ENCODE measurements around the gene RNFT2. TPM values are rescaled to one million over a fixed set of nuclear protein-coding genes. Genes with fewer than 3 reads are reported as not detected.

RNFT2 gene
- total RNA-seq, 2 experiments from 2014 or later: 11.8 to 11.9 TPM

- peaks cover 14% of the 10 kb centered on the region for H3K27me3 Mint-ChIP-seq (ENCODE audit: low read depth)
- ATAC-seq (no peak), DNase-seq (no peak)
- peaks cover 9% of the 10 kb centered on the region for H3K4me1 Mint-ChIP-seq (ENCODE audit: low read depth)
- CTCF ChIA-PET: interaction anchor here (1.8 kb wide), 1 partner anchor 9 kb away, joined by 7 read pairs; no protein-coding TSS in a partner anchor
- H3K9me3 Mint-ChIP-seq (ENCODE audit: insufficient read depth): no peaks in the 10 kb centered on the region
- POLR2A ChIA-PET: no interaction called here
- H3K36me3 Mint-ChIP-seq (ENCODE audit: low read depth): peaks cover 26% of the 10 kb centered on the region
- no peak overlapping the region for H3K27ac Mint-ChIP-seq
- H3K4me3 Mint-ChIP-seq: no peak overlapping the region
These were observed 25.4 kb upstream of the RNFT2 start for GRCh38 chr12:116712458-116713303.

GRCh38 chr12:116713527-116713926, 24.6 kb upstream of the RNFT2 start:
- Mint-ChIP-seq H3K9me3 (ENCODE audit: insufficient read depth) (no peaks in the 10 kb centered on the region), H3K36me3 (ENCODE audit: low read depth) (peaks cover 28% of the 10 kb centered on the region), H3K4me1 (ENCODE audit: low read depth) (peaks cover 8% of the 10 kb centered on the region), H3K4me3 (no peak overlapping the region), H3K27ac (no peak overlapping the region), H3K27me3 (ENCODE audit: low read depth) (peaks cover 13% of the 10 kb centered on the region)
- ATAC-seq: no peak
- POLR2A ChIA-PET: no interaction called here
- CTCF ChIA-PET: interaction anchor here (1.8 kb wide), 1 partner anchor 10 kb away, joined by 7 read pairs; no protein-coding TSS in a partner anchor
- DNase-seq: no peak

- Mint-ChIP-seq H3K36me3 (ENCODE audit: low read depth) (peaks cover 29% of the 10 kb centered on the region), H3K27ac (no peak overlapping the region), H3K9me3 (ENCODE audit: insufficient read depth) (no peaks in the 10 kb centered on the region), H3K4me1 (ENCODE audit: low read depth) (peaks cover 2% of the 10 kb centered on the region), H3K27me3 (ENCODE audit: low read depth) (peaks cover 6% of the 10 kb centered on the region), H3K4me3 (no peak overlapping the region)
- ChIA-PET POLR2A (no interaction called here), CTCF (interaction anchor here (1.8 kb wide), 1 partner anchor 10 kb away, joined by 7 read pairs; no protein-coding TSS in a partner anchor)
- ATAC-seq: no peak
- no peak for DNase-seq
These were observed 23.9 kb upstream of the RNFT2 start for GRCh38 chr12:116714175-116714574.

GRCh38 chr12:116717466-116718437, 20.4 kb upstream of the RNFT2 start:
- ChIA-PET POLR2A (no interaction called here), CTCF (interaction anchor here (1.8 to 2.9 kb wide), 2 partner anchors 9 to 14 kb away, joined by 5 to 29 read pairs; no protein-coding TSS in a partner anchor)
- ATAC-seq (no peak), DNase-seq (no peak)
- Mint-ChIP-seq H3K27ac (no peak overlapping the region), H3K36me3 (ENCODE audit: low read depth) (peaks cover 46% of the 10 kb centered on the region), H3K27me3 (ENCODE audit: low read depth) (no peaks in the 10 kb centered on the region), H3K4me1 (ENCODE audit: low read depth) (peaks cover 4% of the 10 kb centered on the region), H3K9me3 (ENCODE audit: insufficient read depth) (no peaks in the 10 kb centered on the region), H3K4me3 (no peak overlapping the region)

- Mint-ChIP-seq H3K27me3 (ENCODE audit: low read depth) (no peaks in the 10 kb centered on the region), H3K9me3 (ENCODE audit: insufficient read depth) (no peaks in the 10 kb centered on the region), H3K27ac (no peak overlapping the region), H3K36me3 (ENCODE audit: low read depth) (peaks cover 45% of the 10 kb centered on the region), H3K4me1 (ENCODE audit: low read depth) (peaks cover 4% of the 10 kb centered on the region), H3K4me3 (no peak overlapping the region)
- ATAC-seq (no peak), DNase-seq (no peak)
- POLR2A ChIA-PET: no interaction called here
- CTCF ChIA-PET: interaction anchor here (0.8 to 2.9 kb wide), 3 partner anchors 10 to 161 kb away, joined by 3 to 29 read pairs (median 5); no protein-coding TSS in a partner anchor
These were observed 19.3 kb upstream of the RNFT2 start for GRCh38 chr12:116718655-116719454.

- ATAC-seq: no peak
- ChIA-PET POLR2A (no interaction called here), CTCF (interaction anchor here (0.8 to 2.9 kb wide), 2 partner anchors 11 to 160 kb away, joined by 3 to 29 read pairs; no protein-coding TSS in a partner anchor)
- Mint-ChIP-seq H3K36me3 (ENCODE audit: low read depth) (peaks cover 45% of the 10 kb centered on the region), H3K27me3 (ENCODE audit: low read depth) (no peaks in the 10 kb centered on the region), H3K4me1 (ENCODE audit: low read depth) (peaks cover 4% of the 10 kb centered on the region), H3K27ac (no peak overlapping the region), H3K4me3 (no peak overlapping the region), H3K9me3 (ENCODE audit: insufficient read depth) (no peaks in the 10 kb centered on the region)
- no peak for DNase-seq
These were observed 18.2 kb upstream of the RNFT2 start for GRCh38 chr12:116719731-116720528.

GRCh38 chr12:116722245-116722644, 15.9 kb upstream of the RNFT2 start:
- POLR2A ChIA-PET: no interaction called here
- CTCF ChIA-PET: interaction anchor here (0.7 to 3.6 kb wide), 3 partner anchors 13 to 237 kb away, joined by 4 to 21 read pairs (median 12); no protein-coding TSS in a partner anchor
- Mint-ChIP-seq H3K27ac (no peak overlapping the region), H3K4me3 (no peak overlapping the region), H3K4me1 (ENCODE audit: low read depth) (peaks cover 4% of the 10 kb centered on the region), H3K27me3 (ENCODE audit: low read depth) (no peaks in the 10 kb centered on the region), H3K36me3 (ENCODE audit: low read depth) (peaks cover 31% of the 10 kb centered on the region), H3K9me3 (ENCODE audit: insufficient read depth) (no peaks in the 10 kb centered on the region)
- ATAC-seq (no peak), DNase-seq (no peak)

GRCh38 chr12:116726694-116727093, 11.4 kb upstream of the RNFT2 start:
- ATAC-seq: no peak
- ChIA-PET CTCF (interaction anchor here (2.0 to 2.5 kb wide), 2 partner anchors 17 to 23 kb away, joined by 5 to 14 read pairs; no protein-coding TSS in a partner anchor), POLR2A (interaction anchor here (0.9 to 1.0 kb wide), 2 partner anchors 12 to 224 kb away, joined by 3 read pairs; partner anchors contain the start of gene RNFT2)
- H3K4me1 Mint-ChIP-seq (ENCODE audit: low read depth): peaks cover 4% of the 10 kb centered on the region
- no peaks in the 10 kb centered on the region for H3K27me3 Mint-ChIP-seq (ENCODE audit: low read depth)
- H3K9me3 Mint-ChIP-seq (ENCODE audit: insufficient read depth): no peaks in the 10 kb centered on the region
- no peak for DNase-seq
- no peak overlapping the region for H3K27ac Mint-ChIP-seq
- H3K36me3 Mint-ChIP-seq (ENCODE audit: low read depth): peaks cover 18% of the 10 kb centered on the region
- H3K4me3 Mint-ChIP-seq: no peak overlapping the region

GRCh38 chr12:116727261-116727660, 10.9 kb upstream of the RNFT2 start:
- H3K27ac Mint-ChIP-seq: no peak overlapping the region

GRCh38 chr12:116727891-116728290, 10.2 kb upstream of the RNFT2 start:
- no peaks in the 10 kb centered on the region for H3K9me3 Mint-ChIP-seq (ENCODE audit: insufficient read depth)
- H3K36me3 Mint-ChIP-seq (ENCODE audit: low read depth): peaks cover 13% of the 10 kb centered on the region
- no peaks in the 10 kb centered on the region for H3K27me3 Mint-ChIP-seq (ENCODE audit: low read depth)
- ATAC-seq (no peak), DNase-seq (no peak)
- H3K27ac Mint-ChIP-seq: no peak overlapping the region
- CTCF ChIA-PET: interaction anchor here (2.0 to 2.5 kb wide), 2 partner anchors 19 to 24 kb away, joined by 5 to 14 read pairs; no protein-coding TSS in a partner anchor
- POLR2A ChIA-PET: no interaction called here
- peaks cover 3% of the 10 kb centered on the region for H3K4me1 Mint-ChIP-seq (ENCODE audit: low read depth)
- no peak overlapping the region for H3K4me3 Mint-ChIP-seq

More at GRCh38 chr12:116727261-116727660, 10.9 kb upstream of the RNFT2 start:
- no peaks in the 10 kb centered on the region for H3K27me3 Mint-ChIP-seq (ENCODE audit: low read depth)
- ChIA-PET POLR2A (interaction anchor here (0.9 to 1.0 kb wide), 2 partner anchors 11 to 223 kb away, joined by 3 read pairs; partner anchors contain the start of gene RNFT2), CTCF (interaction anchor here (2.0 to 2.5 kb wide), 2 partner anchors 18 to 23 kb away, joined by 5 to 14 read pairs; no protein-coding TSS in a partner anchor)
- H3K4me3 Mint-ChIP-seq: no peak overlapping the region
- no peaks in the 10 kb centered on the region for H3K9me3 Mint-ChIP-seq (ENCODE audit: insufficient read depth)
- DNase-seq (no peak), ATAC-seq (no peak)
- peaks cover 7% of the 10 kb centered on the region for H3K4me1 Mint-ChIP-seq (ENCODE audit: low read depth)
- peaks cover 16% of the 10 kb centered on the region for H3K36me3 Mint-ChIP-seq (ENCODE audit: low read depth)

All from activated CD8-positive, alpha-beta T cell treated with anti-CD3 and anti-CD28 coated beads, Interleukin-2, amount 10 ng/mL, durations not matched to agents 7 days and 5 days (primary cell).